22Rv1 (cell line): ENCODE measurements around the gene PEDS1.

Source experiments
- H3K27ac ChIP-seq: fragments of 450-650 bp; 2 replicates; pipeline ENCODE4 v1.5.1; 2017
- CTCF ChIP-seq: fragments of 450-650 bp; IDR thresholded peaks from 2 replicates; pipeline ENCODE4 v1.5.1; 2017; ENCODE audit warnings: mild to moderate bottlenecking
- ZFX ChIP-seq: fragments of 450-650 bp; IDR thresholded peaks from 2 replicates; pipeline ENCODE4 v1.6.1; 2017; ENCODE audit warnings: antibody characterized with exemption, borderline replicate concordance

PEDS1 gene

DNA sequence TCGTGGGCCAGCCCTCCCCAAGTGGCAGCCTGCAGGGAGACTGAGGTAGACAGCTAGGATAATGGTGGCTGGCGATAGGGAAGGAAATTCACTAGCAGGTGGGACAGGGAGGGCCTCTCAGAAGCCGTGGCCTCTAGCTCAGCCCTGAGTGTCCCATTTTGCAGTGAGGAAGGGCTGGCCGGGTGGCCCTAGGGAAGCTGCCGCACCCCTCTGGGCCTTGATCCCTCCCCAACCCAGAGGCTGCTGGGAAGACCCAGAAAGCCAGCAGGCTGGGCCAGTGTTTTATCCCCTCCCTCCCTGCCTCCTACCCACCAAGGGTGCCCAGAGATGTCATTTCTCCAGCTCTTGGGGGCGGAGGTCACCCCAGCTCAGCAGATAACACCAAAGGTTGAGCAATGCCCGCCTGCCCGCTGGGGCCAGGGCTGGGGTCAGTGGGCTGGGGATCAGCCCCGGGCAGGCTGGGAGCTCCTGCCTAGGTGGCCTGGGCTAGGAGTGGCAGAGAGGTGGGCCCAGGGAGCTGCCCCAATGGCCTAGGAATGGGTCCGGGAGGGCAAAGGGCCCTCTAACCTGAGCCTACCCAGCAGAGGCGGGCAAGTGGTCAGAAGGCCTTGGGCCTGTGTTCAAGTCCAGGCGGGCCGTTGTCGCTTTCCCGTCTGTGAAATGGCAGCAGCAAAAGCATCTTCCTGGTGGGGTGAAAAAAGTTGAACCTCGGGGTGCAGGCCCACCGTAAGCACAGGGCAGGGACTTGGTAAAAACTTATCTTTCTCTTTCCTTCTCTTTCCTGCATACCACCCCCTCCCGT lies 35.6 kb upstream of the PEDS1 start:
- TF ChIP-seq ZFX, result no peak
- TF ChIP-seq CTCF, result no peak
- H3K27ac ChIP-seq, result no peak overlapping the region

GRCh38 chr20:50188287-50188688 lies 34.8 kb upstream of the PEDS1 start:
- H3K27ac ChIP-seq, result no peak overlapping the region
- no peak for TF ChIP-seq ZFX
- no peak for TF ChIP-seq CTCF

GRCh38 chr20:50187403-50188051 lies 34.0 kb upstream of the PEDS1 start:
- no peak overlapping the region for H3K27ac ChIP-seq
- TF ChIP-seq CTCF (no peak), ZFX (no peak)

DNA sequence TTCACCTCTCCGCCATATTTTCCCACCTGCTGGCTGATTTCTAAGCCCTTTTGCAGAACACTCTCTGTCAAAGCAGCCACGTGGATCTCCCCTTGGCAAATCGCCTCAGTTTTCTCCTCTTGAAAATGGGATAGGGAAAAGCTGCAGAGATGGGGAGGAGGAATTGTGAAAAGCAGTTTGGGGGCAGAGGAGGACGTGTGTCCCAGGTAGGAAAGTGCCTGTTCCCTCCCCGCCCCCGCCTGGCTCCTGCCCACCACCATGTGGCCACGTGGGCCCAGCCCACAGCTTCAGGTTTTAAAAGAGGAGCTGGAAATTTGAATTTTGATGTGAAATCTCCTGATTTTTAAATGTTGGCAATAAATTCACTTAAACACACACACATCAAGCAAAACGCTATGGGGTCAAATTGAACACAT lies 33.5 kb upstream of the PEDS1 start:
- no peak overlapping the region for H3K27ac ChIP-seq
- no peak for TF ChIP-seq ZFX
- no peak for TF ChIP-seq CTCF

- TF ChIP-seq CTCF, result peak; percentile 88
- no peak for TF ChIP-seq ZFX
These were observed 32.8 kb upstream of the PEDS1 start for GRCh38 chr20:50186151-50186885.

GRCh38 chr20:50185426-50185825 lies 31.9 kb upstream of the PEDS1 start:
- no peak overlapping the region for H3K27ac ChIP-seq
- no peak for TF ChIP-seq CTCF
- no peak for TF ChIP-seq ZFX

More at GRCh38 chr20:50186151-50186885, 32.8 kb upstream of the PEDS1 start:
- H3K27ac ChIP-seq, result no peak overlapping the region

- H3K27ac ChIP-seq, result no peak overlapping the region
- no peak for TF ChIP-seq CTCF
- no peak for TF ChIP-seq ZFX
These were observed 28.8 kb upstream of the PEDS1 start for GRCh38 chr20:50182346-50182745.
